GM19238 (cell line): ENCODE results near the gene PLEKHB2.
"Not testable (repeated sequence)": the region's sequence is repeated elsewhere in the genome, so short reads cannot be mapped to it uniquely, and the experiment has no call there.

ENCODE experiments used
- DNase-seq: peaks from one replicate; pipeline ENCODE4 v3.0.0; 2011; ENCODE audit warnings: low spot score; ENCODE audit not compliant: insufficient read length

Gene PLEKHB2

DNA sequence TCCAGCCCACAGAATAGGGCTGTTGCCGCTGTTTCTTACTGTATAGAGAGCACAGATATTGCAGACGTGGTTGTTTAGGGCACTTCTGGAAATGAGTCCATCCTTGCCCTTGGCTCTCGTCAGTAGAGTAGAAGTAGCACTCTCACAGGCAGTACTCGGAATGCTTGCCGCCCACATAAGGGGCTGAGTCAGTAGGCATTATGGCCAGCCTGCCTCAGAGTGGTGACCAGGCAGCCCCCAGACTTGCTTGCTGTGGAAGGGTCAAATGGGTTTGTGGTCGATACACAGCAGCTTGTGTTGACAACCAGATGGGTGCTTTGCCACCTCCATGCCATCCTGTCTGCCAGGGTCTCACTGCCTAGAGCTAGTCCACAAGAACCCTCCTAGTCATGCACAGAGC, 38.7 kb downstream of the PLEKHB2 start:
- no peak for DNase-seq

DNA sequence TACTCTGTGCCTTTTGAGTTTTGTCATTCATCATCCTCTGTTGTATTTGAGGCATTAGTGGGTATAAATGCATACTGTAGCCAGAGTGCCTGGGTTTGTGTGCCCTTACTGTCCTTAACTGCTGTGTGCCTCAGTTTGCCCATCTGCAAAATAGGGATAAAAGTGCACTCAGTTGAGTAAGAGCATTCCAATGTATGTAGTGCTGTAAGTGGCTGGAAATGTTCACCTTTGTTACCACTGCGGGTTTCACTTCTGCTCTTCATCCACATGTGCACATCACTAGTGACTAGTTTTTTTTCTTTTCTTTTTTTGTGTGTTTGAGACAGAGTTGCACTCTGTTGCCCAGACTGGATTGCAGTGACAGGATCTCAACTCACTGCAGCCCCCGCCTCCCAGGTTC, 39.9 kb downstream of the PLEKHB2 start:
- DNase-seq: no peak

DNA sequence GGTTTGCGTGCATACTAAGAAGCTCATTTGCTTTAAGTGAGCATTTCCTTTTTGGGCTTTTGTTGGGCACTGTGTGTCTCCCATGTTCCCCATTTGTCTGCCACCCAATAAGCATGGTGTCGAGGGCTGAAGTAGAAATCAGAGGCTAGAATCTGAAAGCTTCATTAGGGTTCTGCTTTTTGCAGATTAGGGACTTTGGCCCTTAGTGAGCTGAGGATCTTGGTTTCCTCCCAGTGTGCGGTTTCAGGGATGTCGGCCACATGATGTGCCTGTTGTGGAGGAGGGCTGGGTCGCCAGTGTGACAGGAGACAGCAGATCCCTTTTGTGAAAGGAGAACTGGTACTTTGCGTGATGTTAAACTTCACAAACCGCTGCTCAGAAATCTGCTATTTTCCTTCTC, 41.1 kb downstream of the PLEKHB2 start:
- DNase-seq: no peak

DNA sequence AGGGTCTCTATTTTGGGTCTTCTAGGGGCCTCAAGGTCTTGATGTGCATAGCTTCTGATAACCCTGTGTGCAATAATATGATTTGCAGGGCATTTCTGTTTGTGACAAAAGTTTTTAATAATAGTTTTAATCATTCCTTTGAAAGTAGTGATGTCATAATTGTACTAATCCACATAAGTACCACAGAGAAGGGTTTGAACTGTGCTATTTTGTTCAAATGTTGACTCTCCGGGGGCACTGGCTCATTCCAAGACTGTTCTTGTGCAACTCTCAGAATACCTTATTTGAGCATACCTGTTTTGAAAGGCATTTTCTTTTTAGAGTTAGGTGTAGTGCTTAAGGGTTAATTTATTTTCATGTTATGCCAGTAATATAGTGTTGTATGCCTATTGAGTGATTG, 41.6 kb downstream of the PLEKHB2 start:
- DNase-seq: no peak

DNA sequence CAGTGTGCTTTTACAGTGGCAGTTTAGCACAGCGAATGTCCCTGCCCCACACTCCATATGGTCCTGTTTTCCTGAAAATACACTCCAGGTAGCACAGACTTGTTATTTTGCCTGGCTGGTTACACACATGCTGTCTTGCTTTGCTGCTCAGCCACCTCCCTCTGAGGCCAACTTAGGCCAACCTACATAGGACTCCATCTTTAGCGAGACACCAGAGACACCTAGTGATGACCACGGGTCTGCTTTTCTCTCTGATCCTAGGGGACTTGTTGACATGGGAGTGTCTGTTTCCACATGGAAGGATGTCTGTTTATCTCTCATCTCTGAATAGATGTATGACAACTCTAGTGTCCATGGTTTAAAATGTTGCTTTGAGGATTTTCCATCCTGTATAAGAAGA, 43.3 kb downstream of the PLEKHB2 start:
- no peak for DNase-seq

DNA sequence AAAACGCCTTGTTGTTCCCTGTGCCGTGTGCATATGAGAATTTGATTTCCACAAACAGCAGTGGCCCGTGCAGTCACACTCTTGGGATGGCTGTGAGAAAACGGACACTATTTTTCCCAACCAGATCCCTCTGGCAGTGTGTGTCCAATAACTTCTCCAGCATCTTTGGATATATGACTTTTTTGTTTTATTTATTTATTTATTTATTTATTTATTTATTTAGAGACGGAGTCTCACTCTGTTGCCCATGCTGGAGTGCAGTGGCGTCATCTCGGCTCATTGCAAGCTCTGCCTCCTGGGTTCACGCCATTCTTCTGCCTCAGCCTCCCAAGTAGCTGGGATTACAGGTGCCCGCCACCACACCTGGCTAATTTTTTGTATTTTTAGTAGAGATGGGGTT, 45.0 kb downstream of the PLEKHB2 start:
- not testable (repeated sequence) for DNase-seq

DNA sequence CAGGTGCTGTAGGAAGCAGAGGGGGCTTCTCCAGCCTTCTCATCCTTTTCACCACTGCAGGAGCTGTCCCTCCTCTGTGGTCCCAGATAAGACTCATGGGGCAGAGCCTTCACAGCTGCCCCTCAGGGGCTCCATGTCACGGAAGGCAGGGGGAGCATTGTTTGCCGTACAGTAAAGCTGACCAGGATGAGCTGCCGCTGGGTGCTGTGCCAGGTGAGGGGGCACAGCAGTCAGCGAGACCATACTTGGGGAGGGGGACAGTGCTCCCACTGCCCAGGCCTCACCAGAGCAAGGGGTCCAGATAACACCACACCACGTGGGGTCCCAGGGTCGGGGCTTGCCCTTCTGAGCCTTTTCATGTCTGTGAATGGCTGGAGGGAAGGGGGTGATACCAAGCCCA, 46.3 kb downstream of the PLEKHB2 start:
- DNase-seq: no peak

DNA sequence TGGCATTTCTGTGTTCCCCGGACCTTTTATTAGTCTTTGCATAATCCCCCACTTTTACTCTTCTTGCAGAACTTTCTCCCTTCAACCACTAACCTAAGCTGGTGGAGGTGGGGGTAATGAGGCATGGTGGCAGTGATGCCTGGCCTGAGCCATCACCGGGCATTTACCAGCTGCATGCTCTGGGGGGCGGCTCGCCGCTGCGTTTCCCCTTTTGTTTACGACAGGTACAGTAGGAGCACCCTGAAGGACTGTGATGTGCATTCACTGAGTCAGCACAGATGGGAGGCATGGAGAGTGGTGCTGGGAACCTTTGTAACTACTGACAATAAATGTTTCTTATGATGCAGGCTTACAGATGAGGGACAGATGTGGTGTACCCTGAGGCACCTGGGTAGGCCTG, 46.9 kb downstream of the PLEKHB2 start:
- no peak for DNase-seq

DNA sequence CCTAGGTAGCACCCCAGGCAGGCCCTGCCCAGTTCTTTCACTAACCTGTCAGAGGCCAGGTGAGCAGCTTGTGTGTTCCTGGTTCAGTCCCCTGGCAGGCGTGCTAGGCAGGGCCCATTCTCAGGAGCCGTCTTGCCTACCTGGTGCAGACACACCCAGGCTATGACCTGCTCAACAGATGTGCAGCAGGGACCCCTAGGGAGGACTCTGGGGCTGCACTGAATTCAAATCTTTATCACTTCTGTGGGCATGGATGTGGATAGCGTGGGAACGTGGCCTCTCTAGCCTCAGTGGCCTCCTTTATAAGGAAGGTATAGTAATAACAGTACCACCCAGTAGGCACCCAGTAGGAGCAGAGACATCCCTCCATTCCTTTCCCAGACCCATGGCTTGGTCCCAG, 48.4 kb downstream of the PLEKHB2 start:
- no peak for DNase-seq

DNA sequence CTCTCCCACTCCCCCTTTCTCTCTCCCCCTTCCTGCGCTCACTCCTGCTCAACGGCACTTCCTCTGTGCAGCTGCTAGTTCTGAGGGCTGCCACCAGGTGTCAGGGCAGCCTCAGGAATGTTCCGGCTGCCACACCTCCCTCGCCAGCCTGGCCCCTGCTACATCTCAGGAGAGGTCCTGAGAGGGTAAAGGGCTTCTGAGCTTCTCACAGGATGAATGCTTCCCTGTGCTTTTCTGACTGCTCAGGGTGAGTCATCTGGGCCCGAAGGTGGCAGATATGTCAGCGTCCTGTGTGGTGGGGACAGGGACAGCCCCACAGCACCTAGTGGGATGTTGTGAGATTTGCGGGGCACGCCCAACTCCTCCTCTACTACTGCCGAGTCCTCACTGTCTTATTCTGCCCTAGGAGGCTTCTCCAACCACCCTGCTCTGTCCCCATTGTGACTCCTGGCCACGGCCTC, 49.0 kb downstream of the PLEKHB2 start:
- peak; percentile 69 for DNase-seq

DNA sequence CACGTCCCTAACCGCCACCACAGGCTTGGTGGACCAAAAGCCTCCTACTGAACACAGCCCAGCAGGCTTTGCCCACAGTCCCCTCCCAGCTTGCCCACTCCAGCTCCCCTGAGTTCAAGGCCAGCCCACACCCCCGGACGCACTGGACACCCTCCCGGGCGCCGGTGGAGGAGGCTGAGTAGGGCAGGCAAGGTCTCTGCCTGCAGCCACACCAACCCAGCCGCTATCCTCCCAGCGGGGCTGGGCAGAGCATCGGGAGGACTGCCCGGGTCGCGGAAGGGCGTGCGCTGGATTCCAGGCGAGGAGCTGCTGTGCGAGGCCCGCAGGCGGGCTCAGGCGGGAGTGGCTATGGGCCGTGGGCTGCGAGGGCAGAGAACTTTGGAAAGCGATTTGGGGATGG, 49.5 kb downstream of the PLEKHB2 start:
- no peak for DNase-seq

DNA sequence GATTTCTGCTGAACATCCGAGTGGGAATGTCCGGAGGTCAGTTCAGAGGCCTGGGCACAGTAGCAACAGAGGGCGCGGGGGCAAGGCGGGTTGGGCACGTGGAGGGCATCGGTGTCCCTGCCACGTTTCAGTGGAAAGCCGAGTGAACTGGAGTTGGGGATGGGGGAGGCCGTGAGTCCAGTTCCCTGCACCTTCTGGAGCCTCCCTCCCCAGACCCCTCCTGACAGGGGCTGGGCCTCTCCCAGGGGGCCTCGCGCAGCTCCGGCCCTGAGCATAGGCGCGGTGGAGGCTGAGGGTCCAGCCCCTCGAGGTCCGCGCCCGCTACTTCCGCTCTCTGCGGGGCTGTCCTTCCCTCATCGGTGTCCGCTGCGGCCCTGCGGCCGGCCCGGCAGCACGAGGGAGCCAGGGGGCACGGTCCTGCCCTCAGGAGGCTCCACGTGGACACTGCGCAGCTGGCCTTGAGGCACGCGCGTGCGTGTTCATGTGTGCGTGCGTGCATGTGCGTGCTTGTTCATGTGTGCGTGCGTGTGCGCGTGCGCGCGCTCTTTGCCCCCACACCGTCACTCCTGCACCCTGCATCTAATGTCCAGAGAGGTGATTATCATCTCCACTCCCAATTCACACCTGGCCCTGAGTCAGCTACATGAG, 50.2 kb downstream of the PLEKHB2 start:
- no peak for DNase-seq

DNA sequence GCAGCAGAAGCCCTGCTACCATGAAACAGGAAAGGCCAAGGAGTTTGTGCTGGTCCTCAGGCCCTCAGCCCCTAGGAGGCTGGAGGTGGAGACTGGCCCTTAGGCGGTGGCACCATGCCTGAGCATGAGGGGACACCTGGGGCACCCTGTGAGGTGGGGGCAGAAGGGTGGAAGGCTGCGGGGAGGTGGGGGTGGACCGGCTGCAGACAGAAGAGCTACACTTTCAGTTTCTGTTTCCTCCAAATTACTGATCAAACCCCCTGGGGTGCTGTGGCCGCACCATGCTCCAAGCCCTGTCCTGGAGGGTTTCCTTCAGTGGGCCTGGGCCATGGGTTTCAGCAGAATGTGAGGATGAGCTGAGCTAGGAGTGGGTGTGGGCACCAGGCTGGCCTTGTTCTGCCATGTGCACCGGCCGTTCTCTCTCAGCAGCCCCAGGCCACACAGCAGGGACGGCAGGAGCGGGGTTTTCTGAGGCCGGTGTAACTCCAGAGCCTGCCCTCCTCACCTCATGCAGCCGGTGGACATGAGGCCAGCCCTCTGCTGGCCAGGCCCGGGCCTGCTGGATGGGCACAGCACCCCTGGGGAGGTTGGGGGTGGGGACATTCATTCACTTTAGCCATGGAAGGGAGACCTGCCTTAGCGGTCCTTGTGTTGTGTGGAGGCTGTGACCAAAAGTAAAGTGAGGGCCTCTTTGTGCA, 51.5 kb downstream of the PLEKHB2 start:
- peak; percentile 30 for DNase-seq

DNA sequence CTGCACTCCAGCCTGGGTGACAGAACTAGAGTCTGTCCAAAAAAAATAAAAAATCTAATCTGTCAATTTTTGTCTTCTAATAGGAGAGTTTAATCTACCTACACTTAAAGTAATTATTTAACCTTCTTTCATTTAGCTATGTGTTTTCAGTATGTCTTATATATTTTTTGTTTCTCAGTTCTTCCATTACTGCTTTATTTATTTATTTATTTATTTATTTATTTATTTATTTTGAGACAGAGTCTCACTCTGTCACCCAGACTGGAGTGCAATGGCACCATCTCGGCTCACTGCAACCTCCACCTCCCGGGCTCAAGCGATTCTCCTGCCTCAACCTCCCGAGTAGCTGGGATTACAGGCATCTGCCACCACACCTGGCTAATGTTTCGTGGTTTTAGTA, 60.4 kb downstream of the PLEKHB2 start:
- not testable (repeated sequence) for DNase-seq

DNA sequence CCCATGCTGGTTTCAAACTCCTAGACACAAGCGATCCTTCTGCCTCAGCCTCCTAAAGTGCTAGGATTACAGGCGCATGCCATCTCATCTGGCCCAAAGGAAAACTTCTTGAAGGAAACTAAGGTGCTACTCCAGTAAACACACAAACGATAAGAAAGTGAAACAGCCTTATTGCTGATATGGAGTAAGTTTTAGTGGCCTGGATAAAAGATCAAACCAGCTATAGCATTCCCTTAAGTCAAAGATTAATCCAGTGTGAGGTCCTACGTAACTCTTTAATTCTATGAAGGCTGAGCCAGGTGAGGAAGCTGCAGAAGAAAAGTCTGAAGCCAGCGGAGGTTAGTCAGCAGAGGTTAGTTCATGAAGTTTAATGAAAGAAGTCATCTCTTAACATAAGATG, 63.4 kb downstream of the PLEKHB2 start:
- DNase-seq: no peak

DNA sequence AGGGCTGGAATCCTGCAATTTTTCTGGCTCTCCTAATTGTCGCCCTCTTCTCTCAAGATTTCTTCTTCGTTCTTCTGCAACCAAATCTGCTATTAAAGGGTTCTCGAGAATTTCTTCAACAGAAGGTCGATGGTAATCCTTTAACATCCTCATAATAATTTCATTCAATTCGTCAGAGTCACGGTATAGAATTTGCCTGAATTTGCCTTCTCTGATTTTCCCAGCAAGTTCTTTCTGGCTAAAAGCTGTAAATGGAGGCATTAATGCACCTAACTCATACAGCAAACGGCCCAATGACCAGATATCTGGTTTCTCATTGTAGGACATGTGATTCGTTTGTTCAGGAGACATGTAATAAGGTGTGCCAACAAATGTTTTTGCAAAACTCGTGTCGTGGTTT, 72.9 kb downstream of the PLEKHB2 start:
- not testable (repeated sequence) for DNase-seq

DNA sequence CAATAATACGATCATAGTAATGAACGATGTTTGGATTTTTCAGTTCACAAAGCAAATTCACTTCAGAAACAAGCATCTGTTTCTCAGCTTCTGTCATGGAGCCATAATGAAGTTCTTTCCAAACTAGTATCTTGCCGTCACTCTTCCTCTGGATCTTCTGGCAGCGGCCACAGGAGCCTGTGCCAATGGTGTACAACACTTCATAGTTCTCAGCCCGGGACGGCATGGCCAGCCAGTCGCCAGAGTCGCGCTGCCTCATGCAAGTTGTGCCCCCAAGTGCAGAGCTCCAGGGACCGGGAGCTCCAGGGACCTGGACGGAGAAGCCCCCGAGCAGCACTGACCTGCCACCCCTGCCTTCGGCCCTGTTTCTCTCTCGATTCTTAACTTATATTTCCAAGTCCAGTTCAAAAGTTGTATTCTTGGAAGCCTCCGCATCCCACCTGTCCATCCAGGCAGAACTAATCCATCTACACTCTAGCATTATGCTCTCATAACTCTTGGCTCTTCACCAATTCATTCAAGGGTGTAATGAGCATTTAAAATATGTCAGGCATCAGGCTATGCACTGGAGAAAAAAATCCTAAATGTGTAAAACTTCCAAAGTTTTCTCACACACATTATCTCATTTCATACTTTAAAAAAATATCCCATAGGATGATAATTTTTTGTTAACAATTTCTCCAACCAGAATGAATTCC, 73.7 kb downstream of the PLEKHB2 start:
- DNase-seq: not testable (repeated sequence)

DNA sequence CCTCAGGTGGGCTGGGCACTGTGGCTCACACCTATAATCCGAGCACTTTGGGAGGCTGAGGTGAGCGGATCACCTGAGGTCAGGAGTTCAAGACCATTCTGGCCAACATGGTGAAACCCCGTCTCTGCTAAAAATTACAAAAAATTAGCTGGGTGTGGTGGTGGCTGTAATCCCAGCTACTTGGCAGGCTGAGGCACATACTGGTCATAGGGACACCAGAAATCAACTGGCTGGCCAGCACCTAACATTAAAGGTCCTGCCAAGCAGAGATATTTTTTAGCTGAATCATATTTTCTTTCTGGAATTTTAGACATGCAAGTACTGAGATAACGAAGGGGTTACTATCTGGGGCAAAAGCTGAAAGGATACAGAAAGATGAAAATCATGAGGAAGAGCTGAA, 76.3 kb downstream of the PLEKHB2 start:
- not testable (repeated sequence) for DNase-seq

DNA sequence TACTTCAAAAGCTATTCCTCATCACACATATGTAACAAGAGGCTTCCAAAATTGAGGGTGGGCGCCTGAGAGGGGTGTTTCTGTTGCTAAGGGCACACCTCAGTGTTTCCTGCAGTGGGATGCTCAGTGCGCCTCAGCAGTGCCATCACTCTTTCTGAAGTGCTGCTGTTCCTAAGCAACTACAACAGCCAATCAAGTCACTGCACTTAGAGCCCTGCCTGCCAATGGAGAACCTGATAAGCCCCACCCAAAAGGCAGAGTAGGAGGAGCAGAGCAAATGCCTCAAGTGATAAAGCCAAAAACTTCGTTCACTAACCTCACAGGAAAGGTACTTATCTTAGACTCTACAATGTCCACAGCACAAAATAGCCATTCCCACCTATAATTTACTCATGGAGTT, 88.3 kb downstream of the PLEKHB2 start:
- not testable (repeated sequence) for DNase-seq

DNA sequence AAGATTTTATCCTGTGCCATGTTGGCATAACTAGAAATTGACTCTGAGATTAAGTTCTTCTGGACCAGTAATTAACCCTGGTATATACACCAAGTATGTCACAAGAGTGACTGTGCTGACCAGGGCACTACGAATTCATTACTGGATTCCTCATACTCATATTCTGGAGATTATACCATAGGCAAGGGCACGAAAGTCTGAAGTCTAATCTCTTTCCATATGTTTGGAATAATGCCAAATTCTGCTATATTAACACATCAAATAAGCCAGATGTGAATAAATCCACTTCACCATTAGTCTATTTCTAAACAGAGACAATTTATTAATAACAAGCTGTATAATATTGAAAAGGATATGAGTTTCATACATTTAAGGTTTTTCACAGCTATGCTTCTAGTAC, 91.0 kb downstream of the PLEKHB2 start:
- DNase-seq: not testable (repeated sequence)
